ENCODE data around the gene EBF3. TPM values are rescaled to one million over a fixed set of nuclear protein-coding genes. Genes with fewer than 3 reads are reported as not detected.

The EBF3 gene
- total and polyA plus RNA-seq, 2 experiments from 2014 or later, result 0.22 to 0.77 TPM

GRCh38 chr10:129816656-129817045 is 147.4 kb downstream of the EBF3 start:
- no peak for DNase-seq (ENCODE audit: low spot score)
- Histone ChIP-seq H3K9me2 (replicated peaks; ENCODE audit: insufficient read depth) (no peaks in the 10 kb centered on the region), H3K4me1 (ENCODE audit: insufficient read depth) (peaks cover 11% of the 10 kb centered on the region), H3K27me3 (no peaks in the 10 kb centered on the region), H4K20me1 (ENCODE audit: insufficient read depth, poor library complexity, severe bottlenecking) (no peaks in the 10 kb centered on the region), H3K9me3 (ENCODE audit: low read depth) (no peaks in the 10 kb centered on the region), H3K79me2 (no peaks in the 10 kb centered on the region), H3K4me3 (no peak overlapping the region), H3K4me2 (no peak overlapping the region), H3K36me3 (replicated peaks; ENCODE audit: insufficient read depth, low read depth) (no peaks in the 10 kb centered on the region), H3K27ac (no peak overlapping the region), H2AFZ (no peak overlapping the region)
- TF ChIP-seq, protein P1, sequence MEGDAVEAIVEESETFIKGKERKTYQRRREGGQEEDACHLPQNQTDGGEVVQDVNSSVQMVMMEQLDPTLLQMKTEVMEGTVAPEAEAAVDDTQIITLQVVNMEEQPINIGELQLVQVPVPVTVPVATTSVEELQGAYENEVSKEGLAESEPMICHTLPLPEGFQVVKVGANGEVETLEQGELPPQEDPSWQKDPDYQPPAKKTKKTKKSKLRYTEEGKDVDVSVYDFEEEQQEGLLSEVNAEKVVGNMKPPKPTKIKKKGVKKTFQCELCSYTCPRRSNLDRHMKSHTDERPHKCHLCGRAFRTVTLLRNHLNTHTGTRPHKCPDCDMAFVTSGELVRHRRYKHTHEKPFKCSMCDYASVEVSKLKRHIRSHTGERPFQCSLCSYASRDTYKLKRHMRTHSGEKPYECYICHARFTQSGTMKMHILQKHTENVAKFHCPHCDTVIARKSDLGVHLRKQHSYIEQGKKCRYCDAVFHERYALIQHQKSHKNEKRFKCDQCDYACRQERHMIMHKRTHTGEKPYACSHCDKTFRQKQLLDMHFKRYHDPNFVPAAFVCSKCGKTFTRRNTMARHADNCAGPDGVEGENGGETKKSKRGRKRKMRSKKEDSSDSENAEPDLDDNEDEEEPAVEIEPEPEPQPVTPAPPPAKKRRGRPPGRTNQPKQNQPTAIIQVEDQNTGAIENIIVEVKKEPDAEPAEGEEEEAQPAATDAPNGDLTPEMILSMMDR (IDR thresholded peaks at IDR 0.05; ENCODE audit: poor library complexity), result no peak
- no peak for TF ChIP-seq EZH2 (IDR thresholded peaks at IDR 0.05; ENCODE audit: borderline replicate concordance)
- TF ChIP-seq EZH2phosphoT487 (IDR thresholded peaks at IDR 0.05; ENCODE audit: low read depth, severe bottlenecking, unreplicated experiment), result no peak
- WGBS (ENCODE audit: low lambda C conversion rate, missing lambda C conversion rate), result 94% methylated on average over 8 of the region's 8 CpGs

GRCh38 chr10:129815898-129816655 is 148.0 kb downstream of the EBF3 start:
- H4K20me1 ChIP-seq (ENCODE audit: insufficient read depth, poor library complexity, severe bottlenecking), result no peaks in the 10 kb centered on the region
- TF ChIP-seq EZH2phosphoT487 (IDR thresholded peaks at IDR 0.05; ENCODE audit: low read depth, severe bottlenecking, unreplicated experiment) (no peak), EZH2 (IDR thresholded peaks at IDR 0.05; ENCODE audit: borderline replicate concordance) (no peak)
- TF ChIP-seq, protein P1 (IDR thresholded peaks at IDR 0.05; ENCODE audit: poor library complexity), result no peak
- no peaks in the 10 kb centered on the region for H3K27me3 ChIP-seq
- no peak for DNase-seq (ENCODE audit: low spot score)
- peaks cover 11% of the 10 kb centered on the region for H3K4me1 ChIP-seq (ENCODE audit: insufficient read depth)
- H3K4me2 ChIP-seq, result no peak overlapping the region
- no peaks in the 10 kb centered on the region for H3K9me3 ChIP-seq (ENCODE audit: low read depth)
- no peak overlapping the region for H3K27ac ChIP-seq
- H3K79me2 ChIP-seq, result no peaks in the 10 kb centered on the region
- H3K4me3 ChIP-seq, result no peak overlapping the region
- H2AFZ ChIP-seq, result no peak overlapping the region
- H3K36me3 ChIP-seq (replicated peaks; ENCODE audit: insufficient read depth, low read depth), result no peaks in the 10 kb centered on the region
- WGBS (ENCODE audit: low lambda C conversion rate, missing lambda C conversion rate), result 94% methylated on average over 15 of the region's 17 CpGs
- no peaks in the 10 kb centered on the region for H3K9me2 ChIP-seq (replicated peaks; ENCODE audit: insufficient read depth)

DNA sequence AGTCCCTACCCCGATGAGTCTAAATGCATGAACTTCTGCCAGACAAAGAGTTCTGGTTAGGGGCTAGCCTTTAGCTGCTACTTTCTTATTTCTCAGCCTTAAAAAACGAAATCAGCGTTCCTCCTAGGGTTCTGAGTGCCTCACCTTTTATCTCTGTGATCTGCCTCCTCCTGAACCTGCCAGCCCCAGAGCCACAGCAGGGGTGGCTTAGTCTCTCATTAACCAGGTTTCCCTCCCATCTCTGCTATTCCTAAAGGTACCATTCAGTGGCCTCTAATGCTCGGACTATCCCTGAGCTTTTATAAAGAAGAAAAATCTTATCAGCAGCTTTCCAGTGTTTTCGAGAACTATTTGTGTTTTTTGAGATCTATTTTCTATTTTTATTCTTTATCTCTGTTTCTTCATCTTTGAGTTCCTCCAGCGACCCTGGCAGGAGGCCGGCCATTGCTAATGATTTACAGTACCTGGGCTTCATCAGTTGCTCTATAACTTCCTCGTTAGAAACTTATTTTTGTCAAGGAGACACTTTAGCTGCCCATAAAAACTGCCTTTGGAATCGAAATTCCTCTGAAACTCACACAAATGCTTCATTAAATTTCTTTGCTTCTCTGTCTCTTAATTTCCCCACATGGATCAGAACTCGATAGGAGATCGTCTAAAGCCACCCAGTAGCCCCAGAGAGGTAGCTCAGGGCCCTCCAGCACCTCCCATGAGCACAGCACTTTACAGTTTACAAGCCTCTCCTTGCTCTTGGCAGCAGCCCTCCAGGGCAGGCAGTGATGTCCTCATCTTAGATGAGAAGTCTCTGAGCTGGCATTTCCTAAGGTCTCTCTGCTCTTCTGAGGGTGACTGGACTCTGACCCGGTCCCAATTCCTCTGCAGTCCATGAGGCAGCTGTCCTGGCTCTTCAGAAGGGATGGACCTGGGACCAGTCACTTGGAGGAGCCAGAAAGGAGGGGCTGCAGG is 149.1 kb downstream of the EBF3 start:
- Histone ChIP-seq H4K20me1 (ENCODE audit: insufficient read depth, poor library complexity, severe bottlenecking) (no peaks in the 10 kb centered on the region), H3K4me3 (no peak overlapping the region), H3K4me1 (ENCODE audit: insufficient read depth) (peaks cover 11% of the 10 kb centered on the region), H2AFZ (no peak overlapping the region), H3K4me2 (peak overlapping the region; percentile 58), H3K9me3 (ENCODE audit: low read depth) (no peaks in the 10 kb centered on the region), H3K79me2 (no peaks in the 10 kb centered on the region), H3K27me3 (no peaks in the 10 kb centered on the region), H3K27ac (no peak overlapping the region), H3K36me3 (replicated peaks; ENCODE audit: insufficient read depth, low read depth) (no peaks in the 10 kb centered on the region), H3K9me2 (replicated peaks; ENCODE audit: insufficient read depth) (no peaks in the 10 kb centered on the region)
- DNase-seq (ENCODE audit: low spot score), result no peak
- WGBS (ENCODE audit: low lambda C conversion rate, missing lambda C conversion rate), result 53% methylated on average over 12 of the region's 12 CpGs
- TF ChIP-seq, protein P1 (IDR thresholded peaks at IDR 0.05; ENCODE audit: poor library complexity), result no peak
- no peak for TF ChIP-seq EZH2 (IDR thresholded peaks at IDR 0.05; ENCODE audit: borderline replicate concordance)
- no peak for TF ChIP-seq EZH2phosphoT487 (IDR thresholded peaks at IDR 0.05; ENCODE audit: low read depth, severe bottlenecking, unreplicated experiment)
